D721Med (cell line): Measurements from ENCODE around the gene MVB12A.

Source experiments
- DNase-seq: peaks from one replicate; pipeline ENCODE4 v3.0.0; 2011; ENCODE audit warnings: low spot score; ENCODE audit not compliant: insufficient read length
- FAIRE-seq: peaks from 2 replicates; lab custom pipeline; 2011; peaks lifted over from hg19 to GRCh38; lab: Jason Lieb, UNC
- CTCF ChIP-seq: IDR thresholded peaks from 2 replicates; pipeline ENCODE4 v1.5.1; 2012; ENCODE audit warnings: mild to moderate bottlenecking, control low read depth; ENCODE audit not compliant: insufficient read depth; ENCODE audit errors: missing control alignments

MVB12A gene

GRCh38 chr19:17473041-17473440 lies 53.2 kb downstream of the MVB12A start:
- FAIRE-seq, result no peak
- TF ChIP-seq CTCF, result no peak

More at GRCh38 chr19:17473041-17473440, 53.2 kb downstream of the MVB12A start:
- DNase-seq, result no peak
